HepG2 (cell line): ENCODE data around the gene EEFSEC. TPM values are rescaled to one million over a fixed set of nuclear protein-coding genes. Genes with fewer than 3 reads are reported as not detected.

ENCODE experiments used
- CCDC6 ChIP-seq: sonication (generic); formaldehyde crosslinking; IDR thresholded peaks from 2 replicates; pipeline ENCODE4 v1.8.1; 2022; ENCODE audit warnings: mild to moderate bottlenecking, missing genetic modification reagents, moderate library complexity
- FOXP1 ChIP-seq, 2 experiments: fragments of 450-650 bp in 1 of 2; IDR thresholded peaks; 2 replicates each; pipeline ENCODE4 v1.6.1; 2017 to 2018; ENCODE audit warnings: antibody characterized with exemption in 1 of 2
- GATAD1 ChIP-seq: IDR thresholded peaks from 2 replicates; pipeline ENCODE4 v1.6.1; 2016; ENCODE audit warnings: missing genetic modification reagents, missing compliant biosample characterization
- JUND ChIP-seq: sonication (generic); formaldehyde crosslinking; IDR thresholded peaks from 2 replicates; pipeline ENCODE4 v1.8.0; 2022; ENCODE audit warnings: mild to moderate bottlenecking, missing genetic modification reagents
- KDM2A ChIP-seq: sonication (generic); formaldehyde crosslinking; IDR thresholded peaks from 2 replicates; pipeline ENCODE4 v1.4.0; 2020; ENCODE audit warnings: low read depth, missing genetic modification reagents, borderline replicate concordance
- KLF11 ChIP-seq: IDR thresholded peaks from 2 replicates; pipeline ENCODE4 v1.6.1; 2016; ENCODE audit warnings: missing compliant biosample characterization
- KLF6 ChIP-seq: IDR thresholded peaks from 2 replicates; pipeline ENCODE4 v1.8.0; 2016; ENCODE audit warnings: missing biosample characterization, missing genetic modification reagents
- RARA ChIP-seq: IDR thresholded peaks from 2 replicates; pipeline ENCODE4 v1.6.1; 2016; ENCODE audit warnings: missing genetic modification reagents, missing compliant biosample characterization
- RXRA ChIP-seq: sonication (generic); formaldehyde crosslinking; IDR thresholded peaks from 2 replicates; pipeline ENCODE4 v1.5.1; 2020; ENCODE audit warnings: missing genetic modification reagents
- SAFB2 ChIP-seq: sonication (generic); formaldehyde crosslinking; IDR thresholded peaks from 2 replicates; pipeline ENCODE4 v1.5.1; 2020; ENCODE audit warnings: missing genetic modification reagents, low read depth, mild to moderate bottlenecking, borderline replicate concordance
- SPEN ChIP-seq: sonication (generic); formaldehyde crosslinking; IDR thresholded peaks from 2 replicates; pipeline ENCODE4 v1.5.1; 2020; ENCODE audit warnings: low read depth, mild to moderate bottlenecking, missing genetic modification reagents
- TSC22D2 ChIP-seq: sonication (generic); formaldehyde crosslinking; IDR thresholded peaks from 2 replicates; pipeline ENCODE4 v1.5.1; 2020; ENCODE audit warnings: missing genetic modification reagents, mild to moderate bottlenecking, borderline replicate concordance
- ZNF558 ChIP-seq: sonication (generic); formaldehyde crosslinking; IDR thresholded peaks from 2 replicates; pipeline ENCODE4 v1.9.0; 2022; ENCODE audit warnings: mild to moderate bottlenecking, missing genetic modification reagents, borderline replicate concordance
- ZNF839 ChIP-seq: sonication (generic); formaldehyde crosslinking; IDR thresholded peaks from 2 replicates; pipeline ENCODE4 v1.4.0; 2020; ENCODE audit warnings: missing genetic modification reagents, mild to moderate bottlenecking, borderline replicate concordance
- ZNF883 ChIP-seq: sonication (generic); formaldehyde crosslinking; IDR thresholded peaks from 2 replicates; pipeline ENCODE4 v1.5.1; 2020; ENCODE audit warnings: mild to moderate bottlenecking, missing genetic modification reagents; ENCODE audit errors: not compliant biosample characterization
- polyA plus RNA-seq, 8 experiments: library from polyadenylated mRNA; depleted of rRNA in 3 of 8; stranded (reverse) in 7 of 8; unstranded in 1 of 8; fragments of >200 nt; fragmentation: Illumina TruSeq in 4 of 8; extraction: Trizol in 4 of 8; gene quantifications; 2 replicates each; pipeline versions ENCODE4 v1.2.1 to v1.2.3, GENCODE V29; 2011 to 2016; ENCODE audit warnings: low read depth in 4 of 8, missing spikeins in 1 of 8, mixed read lengths in 1 of 8; ENCODE audit not compliant: insufficient read depth in 1 of 8
- total RNA-seq, 5 experiments: library from RNA; depleted of rRNA; stranded (reverse); fragments of >200 nt; fragmentation: Illumina TruSeq; extraction: Trizol; gene quantifications; 2 replicates each; pipeline ENCODE4 v1.2.3, GENCODE V29; 2016; ENCODE audit warnings: low read depth in 1 of 5
- TF ChIP-seq, protein P1 (sequence below): sonication (generic); formaldehyde crosslinking; IDR thresholded peaks from 2 replicates; pipeline ENCODE4 v1.9.0; 2022; ENCODE audit warnings: low read depth, missing genetic modification reagents
- TF ChIP-seq, protein P2 (sequence below): sonication (generic); formaldehyde crosslinking; IDR thresholded peaks from 2 replicates; pipeline ENCODE4 v1.4.0; 2020; ENCODE audit warnings: missing genetic modification reagents
- TF ChIP-seq, protein P3 (sequence below): sonication (generic); formaldehyde crosslinking; IDR thresholded peaks from 2 replicates; pipeline ENCODE4; 2020; ENCODE audit warnings: missing genetic modification reagents, mild to moderate bottlenecking, borderline replicate concordance

Gene EEFSEC
- total and polyA plus RNA-seq, 2 of the 13 experiments (the other 11 are each of a cell fraction or from before 2014, with no cell fraction given): 6.4 to 24.2 TPM

DNA sequence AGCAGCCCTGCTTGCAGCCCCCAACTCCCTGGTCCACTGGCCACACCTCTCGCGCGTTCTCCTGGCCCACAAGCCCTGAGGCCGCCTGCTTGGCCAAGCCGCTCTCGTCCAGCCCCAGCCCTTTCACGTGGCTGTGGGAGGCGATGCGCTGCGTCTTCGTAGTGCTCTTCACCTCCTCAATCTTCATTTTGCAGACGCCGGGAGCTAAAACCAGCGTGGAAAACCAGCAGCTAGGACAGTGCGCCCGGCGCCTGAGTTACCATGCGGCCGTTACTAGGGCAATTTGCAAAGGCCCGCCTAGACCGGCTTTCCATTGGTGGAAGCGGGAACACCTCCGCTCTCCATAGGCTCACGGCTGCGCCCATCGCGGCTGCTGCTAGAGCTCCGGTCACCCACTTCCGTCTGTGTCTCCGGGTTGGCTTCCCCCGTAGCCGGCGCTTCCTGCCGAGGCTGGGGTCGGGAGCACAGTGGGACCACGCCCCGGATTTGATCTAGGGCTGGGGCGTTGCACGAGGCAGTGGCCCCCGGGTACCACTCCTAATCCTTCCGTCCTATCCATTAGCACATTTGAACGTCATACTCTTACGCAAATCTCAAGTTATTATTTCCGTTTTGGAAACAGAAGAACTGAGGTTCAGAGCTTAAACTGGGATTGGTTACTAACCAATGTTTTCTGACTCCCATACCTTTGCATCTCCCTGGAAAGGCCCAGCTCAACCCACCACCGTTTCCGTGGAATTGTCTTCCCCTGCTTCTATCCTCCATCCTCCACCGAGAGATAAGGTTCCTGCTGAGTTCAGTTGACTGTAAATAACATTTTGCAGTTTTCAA lies 29.5 kb upstream of the EEFSEC start, which contains the start of gene RUVBL1 (continued):
- TF ChIP-seq, protein P1, sequence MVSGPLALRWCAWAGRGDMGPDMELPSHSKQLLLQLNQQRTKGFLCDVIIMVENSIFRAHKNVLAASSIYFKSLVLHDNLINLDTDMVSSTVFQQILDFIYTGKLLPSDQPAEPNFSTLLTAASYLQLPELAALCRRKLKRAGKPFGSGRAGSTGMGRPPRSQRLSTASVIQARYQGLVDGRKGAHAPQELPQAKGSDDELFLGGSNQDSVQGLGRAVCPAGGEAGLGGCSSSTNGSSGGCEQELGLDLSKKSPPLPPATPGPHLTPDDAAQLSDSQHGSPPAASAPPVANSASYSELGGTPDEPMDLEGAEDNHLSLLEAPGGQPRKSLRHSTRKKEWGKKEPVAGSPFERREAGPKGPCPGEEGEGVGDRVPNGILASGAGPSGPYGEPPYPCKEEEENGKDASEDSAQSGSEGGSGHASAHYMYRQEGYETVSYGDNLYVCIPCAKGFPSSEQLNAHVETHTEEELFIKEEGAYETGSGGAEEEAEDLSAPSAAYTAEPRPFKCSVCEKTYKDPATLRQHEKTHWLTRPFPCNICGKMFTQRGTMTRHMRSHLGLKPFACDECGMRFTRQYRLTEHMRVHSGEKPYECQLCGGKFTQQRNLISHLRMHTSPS (CRISPR knock-in tag): peak; percentile 32; the same call in 1 of the 2 replicates
- TF ChIP-seq ZNF883 (CRISPR knock-in tag) (no peak), KLF11 (peak; percentile 96), ZNF839 (CRISPR knock-in tag) (no peak; the same call in 1 of the 2 replicates), GATAD1 (CRISPR knock-in tag) (peak; percentile 97), RARA (peak; percentile 42), KDM2A (CRISPR knock-in tag) (peak; percentile 97), FOXP1 (IDR thresholded peaks at IDR 0.05) (no peak), FOXP1 (CRISPR knock-in tag; IDR thresholded peaks at IDR 0.05) (no peak; the same call in 1 of the 2 replicates), RXRA (peak; percentile 68), ZNF558 (CRISPR knock-in tag) (peak; percentile 42; the same call in 1 of the 2 replicates), SPEN (peak; percentile 88), TSC22D2 (peak; percentile 79; the same call in 1 of the 2 replicates), KLF6 (CRISPR knock-in tag) (peak; percentile 67; the same call in 1 of the 2 replicates), JUND (no peak), SAFB2 (CRISPR knock-in tag) (peak; percentile 73; the same call in 1 of the 2 replicates), CCDC6 (peak; percentile 52; the same call in 1 of the 2 replicates)
- TF ChIP-seq, protein P2, sequence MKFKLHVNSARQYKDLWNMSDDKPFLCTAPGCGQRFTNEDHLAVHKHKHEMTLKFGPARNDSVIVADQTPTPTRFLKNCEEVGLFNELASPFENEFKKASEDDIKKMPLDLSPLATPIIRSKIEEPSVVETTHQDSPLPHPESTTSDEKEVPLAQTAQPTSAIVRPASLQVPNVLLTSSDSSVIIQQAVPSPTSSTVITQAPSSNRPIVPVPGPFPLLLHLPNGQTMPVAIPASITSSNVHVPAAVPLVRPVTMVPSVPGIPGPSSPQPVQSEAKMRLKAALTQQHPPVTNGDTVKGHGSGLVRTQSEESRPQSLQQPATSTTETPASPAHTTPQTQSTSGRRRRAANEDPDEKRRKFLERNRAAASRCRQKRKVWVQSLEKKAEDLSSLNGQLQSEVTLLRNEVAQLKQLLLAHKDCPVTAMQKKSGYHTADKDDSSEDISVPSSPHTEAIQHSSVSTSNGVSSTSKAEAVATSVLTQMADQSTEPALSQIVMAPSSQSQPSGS: peak; percentile 83
- TF ChIP-seq, protein P3, sequence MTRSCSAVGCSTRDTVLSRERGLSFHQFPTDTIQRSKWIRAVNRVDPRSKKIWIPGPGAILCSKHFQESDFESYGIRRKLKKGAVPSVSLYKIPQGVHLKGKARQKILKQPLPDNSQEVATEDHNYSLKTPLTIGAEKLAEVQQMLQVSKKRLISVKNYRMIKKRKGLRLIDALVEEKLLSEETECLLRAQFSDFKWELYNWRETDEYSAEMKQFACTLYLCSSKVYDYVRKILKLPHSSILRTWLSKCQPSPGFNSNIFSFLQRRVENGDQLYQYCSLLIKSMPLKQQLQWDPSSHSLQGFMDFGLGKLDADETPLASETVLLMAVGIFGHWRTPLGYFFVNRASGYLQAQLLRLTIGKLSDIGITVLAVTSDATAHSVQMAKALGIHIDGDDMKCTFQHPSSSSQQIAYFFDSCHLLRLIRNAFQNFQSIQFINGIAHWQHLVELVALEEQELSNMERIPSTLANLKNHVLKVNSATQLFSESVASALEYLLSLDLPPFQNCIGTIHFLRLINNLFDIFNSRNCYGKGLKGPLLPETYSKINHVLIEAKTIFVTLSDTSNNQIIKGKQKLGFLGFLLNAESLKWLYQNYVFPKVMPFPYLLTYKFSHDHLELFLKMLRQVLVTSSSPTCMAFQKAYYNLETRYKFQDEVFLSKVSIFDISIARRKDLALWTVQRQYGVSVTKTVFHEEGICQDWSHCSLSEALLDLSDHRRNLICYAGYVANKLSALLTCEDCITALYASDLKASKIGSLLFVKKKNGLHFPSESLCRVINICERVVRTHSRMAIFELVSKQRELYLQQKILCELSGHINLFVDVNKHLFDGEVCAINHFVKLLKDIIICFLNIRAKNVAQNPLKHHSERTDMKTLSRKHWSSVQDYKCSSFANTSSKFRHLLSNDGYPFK (CRISPR knock-in tag): peak; percentile 99
